Activated CD4-positive, alpha-beta T cell treated with anti-CD3 and anti-CD28 coated beads for 48 hours (primary cell): Measurements from ENCODE around the gene KRTAP5-5.
"Not testable (repeated sequence)": the region's sequence is repeated elsewhere in the genome, so short reads cannot be mapped to it uniquely, and the experiment has no call there.

ENCODE experiments used
- DNase-seq: peaks from one replicate; pipeline ENCODE4 v3.0.0-alpha.2; 2020

The KRTAP5-5 gene

DNA sequence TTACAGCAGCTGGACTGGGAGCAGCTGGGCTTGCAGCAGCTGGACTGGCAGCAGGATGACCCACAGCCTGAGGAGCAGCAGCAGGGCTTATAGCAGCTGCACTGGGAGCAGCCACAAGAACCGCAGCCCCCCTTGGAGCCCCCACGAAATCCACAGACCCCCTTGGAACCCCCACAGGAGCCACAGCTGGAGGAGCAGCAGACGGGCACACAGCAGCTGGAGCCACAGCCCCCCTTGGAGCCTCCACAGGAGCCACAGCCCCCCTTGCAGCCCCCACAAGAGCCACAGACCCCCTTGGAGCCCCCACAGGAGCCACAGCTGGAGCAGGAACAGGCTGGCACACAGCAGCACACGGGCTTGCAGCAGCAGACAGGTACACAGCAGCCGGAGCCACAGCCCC lies 21.7 kb upstream of the KRTAP5-5 start:
- not testable (repeated sequence) for DNase-seq

DNA sequence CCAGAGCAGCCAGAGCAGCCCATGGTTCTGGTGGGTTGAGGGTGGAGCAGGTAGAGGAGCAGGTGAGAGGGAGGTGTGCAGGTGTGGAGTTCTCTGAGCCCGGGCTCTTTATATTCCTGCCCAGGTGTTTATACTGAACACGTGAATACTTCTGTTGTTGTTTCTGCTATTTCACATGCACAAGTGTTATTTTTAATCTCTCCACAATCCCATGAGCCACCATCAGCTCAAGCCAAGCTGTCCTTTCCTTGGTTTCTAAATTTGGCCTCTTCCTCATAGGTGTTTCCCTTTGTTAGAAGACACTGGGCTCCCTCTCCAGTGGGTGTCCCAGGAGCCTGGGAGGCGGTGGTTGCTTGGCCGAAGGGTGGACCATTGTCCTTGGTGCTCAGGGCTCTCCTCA lies 21.2 kb upstream of the KRTAP5-5 start, which contains the start of gene KRTAP5-3:
KRTAP5-3 (minus strand) TSS at position 101 of the 400 bp plus-strand sequence; CDS start at position 23, 78 bp downstream.
- DNase-seq = no peak

DNA sequence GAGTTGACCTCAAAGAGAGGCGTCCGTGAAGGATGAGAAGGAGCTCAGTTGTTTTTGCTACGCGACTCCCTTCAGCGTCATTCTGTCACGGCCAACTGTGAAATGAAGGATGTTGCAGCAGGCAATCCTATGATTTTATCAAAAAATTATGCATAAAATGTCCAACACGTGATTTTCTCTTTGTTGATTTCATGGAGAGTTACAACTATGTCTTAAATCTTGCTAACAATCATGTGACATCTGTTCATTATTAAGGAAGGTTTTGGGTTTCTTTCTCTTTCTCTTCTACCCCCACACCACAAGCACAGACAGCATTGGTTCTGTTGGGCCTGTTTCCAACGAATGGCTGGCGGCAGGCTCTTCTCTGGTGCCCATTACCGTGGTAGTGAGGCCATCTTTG lies 11.3 kb upstream of the KRTAP5-5 start:
- no peak for DNase-seq

DNA sequence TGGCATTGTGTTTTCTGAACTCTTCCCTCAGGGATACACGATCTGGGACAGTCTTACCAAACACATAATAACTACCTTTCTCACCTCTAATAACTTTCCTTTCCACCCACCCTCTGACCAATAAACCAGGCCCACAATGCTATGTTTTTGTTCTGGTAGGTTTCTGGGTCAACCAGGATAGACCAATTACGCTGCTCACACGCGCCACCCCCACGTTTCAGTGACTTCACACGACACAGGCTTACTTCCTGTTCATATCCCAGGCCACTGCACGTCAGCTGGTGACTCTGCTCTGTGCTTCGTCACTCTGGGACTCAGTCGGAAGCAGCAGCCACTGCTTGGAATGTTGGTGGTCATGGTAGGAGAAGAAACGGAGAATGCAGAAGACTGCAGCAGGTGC lies 10.1 kb upstream of the KRTAP5-5 start:
- peak; percentile 24 for DNase-seq

DNA sequence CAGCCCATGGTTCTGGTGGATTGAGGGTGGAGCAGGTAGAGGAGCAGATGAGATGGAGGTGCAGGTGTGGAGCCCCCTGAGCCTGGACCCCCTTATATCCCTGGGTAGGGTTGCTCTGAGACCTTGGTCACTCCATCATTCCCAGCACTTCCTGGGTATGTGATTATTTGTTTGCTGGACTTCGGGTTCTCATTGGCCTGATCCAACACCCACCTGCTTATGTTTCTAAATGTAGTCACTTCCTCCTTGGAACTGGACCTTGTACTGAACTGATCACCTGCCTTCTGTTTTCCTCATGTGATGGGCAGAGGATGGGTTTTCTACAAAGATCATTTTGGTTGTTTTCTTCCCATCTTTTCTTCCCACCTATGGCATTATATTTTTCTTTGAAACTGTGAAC lies 7.5 kb upstream of the KRTAP5-5 start, which contains the start of gene KRTAP5-4:
KRTAP5-4 (minus strand) TSS at position 53 of the 400 bp plus-strand sequence; CDS start at position 8, 45 bp downstream.
- no peak for DNase-seq

DNA sequence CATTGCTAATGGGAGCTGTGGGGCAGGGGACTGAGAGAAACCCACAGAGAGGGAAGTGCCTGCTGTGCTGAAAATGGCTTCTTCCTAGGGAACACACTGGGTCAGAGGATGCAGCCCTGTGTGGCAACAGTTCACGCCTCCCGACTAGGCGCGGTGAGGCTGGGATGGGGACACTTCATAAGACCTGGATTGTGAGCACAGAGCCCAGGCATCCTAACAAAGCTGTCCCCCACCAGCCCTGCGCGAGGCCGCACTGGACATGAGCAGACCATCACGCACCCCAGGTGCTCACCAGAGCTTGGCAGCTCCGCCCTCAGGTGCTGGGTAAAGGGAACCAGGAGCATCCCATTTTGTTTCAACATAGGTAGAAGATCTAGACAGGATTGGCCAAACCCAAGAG lies 5.9 kb upstream of the KRTAP5-5 start:
- DNase-seq = no peak

DNA sequence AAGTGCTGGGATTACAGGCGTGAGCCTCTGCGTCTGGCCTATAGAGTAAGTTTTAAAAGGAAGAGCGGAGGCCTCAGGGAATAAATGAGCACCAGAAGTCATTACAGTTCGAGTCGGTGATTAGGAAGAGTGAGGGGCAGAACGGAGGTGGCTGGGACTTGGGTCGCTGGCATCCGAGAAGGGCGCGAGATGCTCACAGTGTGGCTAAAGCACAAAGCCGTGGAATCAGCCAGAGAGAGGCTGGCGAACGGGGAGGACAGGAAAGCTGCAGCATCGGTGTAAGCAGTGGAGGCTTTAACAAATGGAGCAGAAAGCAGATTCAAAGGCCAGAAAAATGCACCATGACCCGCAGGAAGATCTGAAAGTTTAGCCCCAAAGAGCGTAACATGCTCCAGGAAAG lies 5.0 kb upstream of the KRTAP5-5 start:
- no peak for DNase-seq

DNA sequence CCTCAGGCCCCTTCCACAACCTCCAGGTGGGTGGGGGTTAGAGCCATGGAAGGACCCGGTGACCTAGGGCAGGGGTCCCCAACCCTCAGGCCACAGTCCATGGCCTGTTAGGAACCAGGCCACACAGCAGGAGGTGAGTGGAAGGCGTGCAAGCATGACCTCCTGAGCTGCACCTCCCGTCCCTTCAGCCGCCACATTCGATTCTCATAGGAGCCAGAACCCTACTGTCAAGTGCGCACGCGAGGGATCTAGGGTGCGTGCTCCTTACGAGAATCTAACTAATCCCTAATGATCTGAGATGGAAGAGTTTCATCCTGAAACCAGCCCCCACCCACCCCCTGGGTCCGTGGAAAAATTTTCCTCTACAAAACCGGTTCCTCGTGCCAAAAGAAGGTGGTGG lies 4.0 kb upstream of the KRTAP5-5 start:
- no peak for DNase-seq

DNA sequence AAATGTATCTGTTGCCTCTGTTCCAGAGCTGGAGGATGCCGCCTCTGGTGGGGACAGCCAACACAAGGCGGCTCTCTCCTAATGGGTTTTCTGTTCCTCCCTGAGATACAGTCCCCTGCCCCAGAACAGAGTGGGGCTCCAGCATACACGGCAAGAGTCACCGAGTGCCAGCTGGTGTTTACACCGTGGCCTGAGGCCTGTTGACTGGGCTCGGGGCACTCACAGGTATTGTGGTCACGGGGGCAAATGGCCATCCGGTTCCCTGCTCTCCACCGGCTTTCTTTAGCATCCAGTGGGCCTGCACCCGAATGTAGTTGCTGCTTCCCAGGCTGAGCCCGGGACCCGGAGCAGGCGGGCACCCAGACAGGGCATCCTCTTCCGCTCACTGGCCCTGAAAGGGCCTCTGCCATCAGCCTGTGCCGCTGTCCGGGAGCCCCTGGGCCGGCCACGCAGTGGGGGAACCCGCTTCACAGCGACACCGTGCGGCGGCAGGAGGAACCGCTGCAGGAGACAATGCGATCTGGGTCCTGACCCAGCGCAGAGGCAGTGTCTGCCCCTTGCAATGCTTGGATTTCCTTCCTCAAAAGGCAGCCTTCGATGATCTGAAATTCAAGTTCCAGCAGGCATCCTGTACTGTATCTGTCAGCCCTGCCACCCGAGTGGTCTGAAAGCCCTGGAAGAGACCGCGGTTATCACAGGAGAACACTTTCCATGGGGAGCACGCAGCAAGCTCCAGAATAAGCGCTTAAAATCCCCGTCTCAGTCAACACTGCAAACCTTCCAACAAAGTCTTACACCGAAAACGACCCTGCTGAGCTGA lies 859 bp upstream of the KRTAP5-5 start:
- DNase-seq = peak; percentile 73

DNA sequence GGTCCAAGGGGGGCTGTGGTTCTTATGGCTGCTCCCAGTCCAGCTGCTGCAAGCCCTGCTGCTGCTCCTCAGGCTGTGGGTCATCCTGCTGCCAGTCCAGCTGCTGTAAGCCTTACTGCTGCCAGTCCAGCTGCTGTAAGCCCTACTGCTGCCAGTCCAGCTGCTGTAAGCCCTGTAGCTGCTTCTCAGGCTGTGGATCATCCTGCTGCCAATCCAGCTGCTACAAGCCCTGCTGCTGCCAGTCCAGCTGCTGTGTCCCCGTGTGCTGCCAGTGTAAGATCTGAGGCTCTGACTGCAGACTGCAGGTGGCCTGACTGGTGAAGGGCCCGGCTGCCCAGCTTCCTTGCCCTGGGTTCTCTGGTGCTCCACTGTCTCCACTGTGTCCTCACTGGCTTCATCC lies 696 bp downstream of the KRTAP5-5 start:
- DNase-seq = no peak

DNA sequence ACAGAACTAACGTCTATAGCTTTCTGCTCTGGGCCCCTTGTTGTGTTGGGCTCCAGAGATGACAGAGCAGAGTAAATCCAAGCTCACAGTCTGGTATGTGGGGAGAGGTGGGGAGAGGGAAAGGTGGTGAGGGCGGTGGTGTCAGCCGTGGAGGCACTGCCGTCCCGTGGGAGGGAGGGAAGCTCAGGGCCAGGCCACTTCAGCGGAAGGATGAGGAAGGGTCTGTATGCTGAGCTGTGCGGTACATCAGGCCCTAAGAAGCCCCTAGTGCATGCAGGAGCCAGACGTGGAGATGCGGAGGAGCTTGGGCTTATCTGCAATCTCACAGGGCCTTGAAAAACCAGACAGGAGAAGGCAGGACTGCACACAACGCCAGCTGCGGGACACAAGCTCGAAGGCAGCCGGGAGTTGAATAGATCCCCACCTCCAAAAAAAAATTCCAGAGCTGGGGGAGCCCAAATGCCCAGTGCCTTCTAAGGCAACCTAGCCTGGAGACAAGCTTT lies 1.5 kb downstream of the KRTAP5-5 start:
- no peak for DNase-seq

DNA sequence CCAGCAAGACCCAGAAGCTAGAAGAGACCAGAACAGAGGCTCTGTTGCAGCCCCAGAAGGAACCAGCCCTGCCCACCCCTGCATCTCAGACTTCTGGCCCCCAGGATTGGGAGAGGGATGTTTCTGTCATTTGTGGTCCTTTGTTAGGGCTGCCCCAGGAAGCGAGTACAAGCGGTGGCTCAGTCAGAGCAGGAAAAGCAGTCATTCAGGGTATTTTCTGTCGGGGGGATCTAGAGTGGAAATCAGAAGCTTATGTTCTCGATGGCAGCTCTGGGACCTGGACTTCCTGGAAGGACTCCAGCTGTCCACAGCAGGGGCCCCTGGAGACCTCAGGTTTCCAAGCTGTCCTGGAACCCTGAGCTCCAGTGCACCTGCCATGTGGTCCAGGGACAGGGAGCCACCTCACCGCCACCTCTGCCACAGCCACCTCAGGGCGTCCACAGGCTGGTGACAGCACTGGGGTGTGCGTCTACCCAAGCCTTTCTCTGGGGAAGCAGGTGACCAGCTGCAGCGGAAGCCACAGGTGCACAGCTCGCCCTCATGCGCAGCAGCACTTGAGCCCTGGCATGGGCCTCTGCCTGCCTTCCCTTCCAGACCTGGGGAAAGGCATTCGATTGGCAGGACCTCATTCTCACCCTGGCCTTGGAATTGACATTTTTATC lies 2.6 kb downstream of the KRTAP5-5 start:
- DNase-seq = no peak

DNA sequence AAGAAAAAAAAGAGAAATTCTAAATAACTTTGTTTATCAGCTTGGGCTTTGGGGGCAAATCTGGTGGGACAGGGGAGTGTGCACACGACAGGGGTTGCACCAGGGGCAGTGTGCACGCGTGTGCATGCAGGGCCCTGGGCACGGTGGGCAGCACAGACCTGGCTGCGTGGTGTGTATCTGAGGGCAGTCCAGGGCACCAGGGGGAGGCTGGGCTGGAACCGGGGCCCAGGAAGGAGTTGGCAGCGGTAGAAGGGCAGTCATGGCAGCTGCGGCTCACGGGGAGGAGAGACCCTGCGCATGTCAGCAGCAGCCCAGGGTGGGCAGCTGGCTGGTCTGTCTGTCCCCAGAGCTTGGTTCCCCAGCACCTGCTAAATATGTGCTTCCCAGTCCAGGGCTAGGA lies 4.3 kb downstream of the KRTAP5-5 start:
- no peak for DNase-seq

DNA sequence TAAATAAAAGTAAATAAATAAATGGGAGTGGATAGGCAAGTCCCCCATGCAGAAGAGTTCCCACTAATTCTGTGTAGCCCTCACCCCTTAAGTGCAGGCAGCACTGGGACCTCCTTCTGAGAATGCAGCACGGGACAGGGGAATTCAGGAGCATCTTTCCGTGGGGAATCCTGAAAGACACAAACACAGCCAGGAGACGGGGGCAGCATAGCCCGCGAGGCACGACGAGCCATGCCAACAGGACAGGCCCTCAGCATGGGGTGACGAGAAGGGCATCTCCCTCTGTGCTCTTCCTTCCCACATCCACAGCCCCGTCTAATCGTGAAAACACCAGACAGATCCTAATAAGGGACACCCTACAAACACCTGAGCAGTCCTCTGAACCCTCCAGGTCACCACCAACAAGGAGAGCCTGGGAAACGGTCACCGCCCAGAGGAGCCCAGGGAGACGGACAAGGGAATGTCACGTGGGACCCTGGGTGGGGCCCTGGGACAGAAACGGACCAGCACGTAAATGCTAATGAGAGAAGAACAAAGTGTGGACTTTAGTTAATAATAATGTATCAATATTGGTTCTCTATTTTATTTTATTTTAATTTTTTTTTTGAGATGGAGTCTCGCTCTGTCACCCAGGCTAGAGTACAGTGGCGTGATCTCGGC lies 6.8 kb downstream of the KRTAP5-5 start:
- no peak for DNase-seq

DNA sequence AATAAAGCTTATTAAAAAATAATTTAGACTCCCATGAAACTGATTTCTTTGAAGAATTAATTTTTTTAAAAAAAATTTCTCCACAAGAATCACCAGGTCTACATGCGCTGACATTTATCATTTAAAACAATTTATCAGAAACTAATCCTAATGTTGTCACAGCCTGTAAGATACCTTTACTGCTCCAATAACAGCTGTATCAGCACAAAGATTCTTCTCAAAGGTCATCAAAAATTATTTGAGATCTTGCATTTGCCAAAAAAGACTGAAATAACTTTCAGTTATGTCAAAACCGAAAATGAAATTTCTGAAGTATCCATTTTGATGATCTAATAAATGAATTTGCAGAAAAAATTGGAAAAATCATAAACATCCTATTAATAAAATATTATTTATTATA lies 8.1 kb downstream of the KRTAP5-5 start:
- no peak for DNase-seq

DNA sequence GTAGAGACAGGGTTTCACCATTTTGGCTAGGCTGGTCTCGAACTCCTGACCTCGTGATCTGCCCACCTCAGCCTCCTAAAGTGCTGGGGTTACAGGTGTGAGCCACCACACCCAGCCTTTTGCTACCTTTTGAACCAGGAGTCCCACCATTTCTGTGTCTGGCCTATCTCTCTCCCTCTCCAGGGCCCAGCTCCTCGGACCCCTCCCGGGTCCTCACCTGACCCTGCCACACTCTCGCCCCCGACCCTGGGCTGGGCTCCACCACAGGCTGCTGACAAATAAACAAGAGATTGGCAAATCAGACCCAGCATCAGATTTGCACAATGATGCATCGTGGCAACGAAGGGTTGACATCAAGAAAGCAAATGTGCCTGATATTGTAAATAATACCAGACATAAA lies 8.8 kb downstream of the KRTAP5-5 start:
- DNase-seq = no peak

DNA sequence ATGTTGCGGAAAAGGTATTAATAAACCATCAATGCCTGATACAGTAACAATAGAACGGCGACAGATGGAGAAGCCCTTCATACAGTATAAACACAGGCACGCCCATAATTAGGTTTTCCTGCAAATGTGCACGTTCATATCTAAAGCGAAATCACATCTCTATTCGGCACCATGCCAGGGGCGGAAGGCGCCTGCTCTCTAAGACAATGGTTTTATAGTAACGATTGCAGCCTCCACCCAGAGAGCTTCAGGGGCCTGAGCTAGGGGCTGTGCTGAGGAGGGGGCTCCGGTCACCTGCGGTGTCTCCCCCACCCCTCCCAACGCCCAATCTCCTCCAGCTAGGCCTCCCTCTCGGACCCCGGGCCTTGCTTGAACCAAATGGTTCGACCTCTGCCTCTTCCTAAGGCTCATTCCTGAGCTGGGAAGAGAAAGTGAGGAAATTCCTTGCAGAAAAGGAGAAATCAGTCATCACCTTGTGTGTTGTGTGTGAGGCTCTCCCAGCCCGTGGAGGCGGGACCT lies 9.6 kb downstream of the KRTAP5-5 start:
- no peak for DNase-seq

DNA sequence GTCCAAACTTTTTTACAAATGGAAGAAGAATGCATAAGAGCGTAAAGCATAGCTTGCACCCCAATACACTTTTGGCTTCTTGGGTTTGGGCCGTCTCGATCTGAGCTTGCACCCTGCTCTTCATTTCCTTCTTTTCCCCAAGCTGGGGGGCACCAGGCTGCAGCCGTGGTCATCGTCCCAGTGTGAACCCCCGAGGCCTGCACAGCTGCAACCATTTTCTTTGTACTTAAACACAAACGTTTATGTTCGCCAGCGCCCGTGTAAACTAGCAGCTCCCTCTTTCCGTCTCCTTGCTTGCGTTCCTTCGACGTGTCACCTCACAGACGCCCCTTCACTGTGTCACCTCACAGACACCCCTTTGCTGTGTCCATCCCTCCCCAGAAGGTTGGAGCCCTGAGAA lies 10.1 kb downstream of the KRTAP5-5 start:
- no peak for DNase-seq

DNA sequence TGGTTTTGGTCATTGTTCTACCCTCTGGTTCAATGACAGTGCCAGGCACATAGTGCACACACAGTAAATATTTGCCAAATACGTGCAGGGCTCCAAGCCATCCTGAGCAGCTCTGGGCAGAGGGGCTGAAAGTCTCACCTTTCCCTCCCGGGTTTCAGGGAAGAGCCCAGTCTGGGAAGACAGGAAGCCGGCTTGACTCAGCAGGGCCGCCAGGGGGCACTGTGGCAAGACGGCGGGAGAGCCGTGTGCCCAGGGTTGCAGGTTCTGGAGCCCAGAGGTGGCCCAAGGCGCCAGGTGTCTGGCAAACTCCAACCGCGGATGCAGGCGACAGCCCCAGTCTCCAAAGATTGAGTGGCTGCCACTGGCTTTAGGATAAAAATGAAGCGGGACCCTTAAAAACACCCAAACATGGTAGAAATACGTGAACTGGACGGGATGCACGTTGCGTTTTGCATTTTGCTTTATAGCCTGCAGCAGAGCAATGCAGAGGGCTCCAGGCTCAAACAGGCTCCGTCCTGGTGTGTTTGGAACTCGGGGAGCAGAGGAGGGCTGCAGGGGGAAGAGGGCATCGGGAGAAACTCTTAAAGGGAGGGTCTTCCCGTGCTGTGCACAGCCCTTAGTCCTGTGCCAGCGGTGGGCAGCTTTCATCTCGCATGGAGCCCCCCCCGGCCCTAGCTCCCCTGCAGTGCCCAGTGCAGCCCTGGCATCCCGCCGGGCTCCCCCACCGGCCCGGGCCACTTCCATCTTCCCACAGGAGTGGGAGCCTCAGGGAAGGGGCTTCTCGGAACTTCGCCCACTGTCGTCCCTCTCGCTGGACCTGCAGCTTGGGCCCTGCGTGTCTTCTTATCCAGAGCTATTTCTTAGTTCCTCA lies 10.7 kb downstream of the KRTAP5-5 start:
- DNase-seq = peak; percentile 39

DNA sequence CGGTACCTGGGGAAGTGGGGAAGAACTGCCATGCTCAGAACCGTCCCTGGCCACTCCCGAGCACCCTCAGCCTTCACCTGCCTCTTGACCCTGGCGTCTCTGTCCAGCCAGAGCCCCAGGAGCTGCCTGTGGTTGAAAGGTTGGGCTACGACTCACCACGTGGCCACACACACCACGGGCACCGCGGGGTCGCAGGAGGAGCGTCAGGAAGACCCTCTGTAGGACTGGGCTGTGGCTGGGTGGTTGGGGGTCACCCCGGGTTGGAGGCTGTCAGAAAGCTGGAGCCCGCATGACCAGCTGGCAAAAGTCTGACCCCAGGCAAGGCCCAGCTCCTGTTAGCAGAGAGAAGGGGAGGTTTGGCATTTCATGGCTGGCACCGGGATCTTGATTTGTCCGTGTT lies 11.5 kb downstream of the KRTAP5-5 start:
- no peak for DNase-seq

DNA sequence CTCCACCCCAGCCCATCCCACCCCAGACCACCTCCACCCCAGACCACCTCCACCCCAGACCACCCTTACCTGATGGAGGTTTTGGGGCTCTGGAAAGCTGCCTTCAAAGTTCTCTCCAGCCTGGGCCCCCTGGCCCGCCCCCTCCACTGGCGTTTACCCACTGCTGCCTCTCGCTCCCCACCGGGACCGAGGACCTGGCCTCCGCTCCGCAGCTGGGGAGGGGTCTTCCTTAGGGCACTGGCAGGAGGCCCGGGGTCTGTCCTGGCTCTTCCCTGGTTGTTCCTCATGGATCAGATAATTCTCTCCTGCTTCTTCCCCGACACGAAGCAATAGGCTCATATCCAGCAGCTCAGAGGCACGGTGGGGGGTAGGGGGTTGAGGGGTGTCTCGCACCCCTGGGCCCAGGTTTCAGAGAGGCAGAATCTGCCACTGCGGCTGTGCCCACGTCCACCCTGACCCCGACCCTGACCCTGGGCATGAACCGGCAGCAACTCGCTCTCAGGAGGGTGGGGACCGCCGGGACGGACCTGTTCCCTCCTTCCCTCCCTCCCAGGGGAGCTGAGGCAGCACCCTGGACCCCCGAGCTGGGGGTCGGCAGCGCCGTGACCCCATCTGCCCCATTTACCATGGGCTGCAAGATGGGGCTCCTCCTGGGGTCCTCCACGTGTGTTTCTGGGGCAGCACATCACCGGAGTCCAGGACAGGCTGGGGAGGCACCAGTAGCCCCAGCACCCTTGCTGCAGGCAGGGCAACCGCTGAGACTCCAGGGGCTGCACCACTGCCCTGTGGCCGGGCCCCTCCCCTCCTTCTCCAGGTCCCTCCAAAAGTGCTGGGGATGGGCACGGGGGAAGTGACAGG lies 12.9 kb downstream of the KRTAP5-5 start:
- DNase-seq = no peak
